Measurements from ENCODE around the gene PRPF19.

PRPF19 gene

DNA sequence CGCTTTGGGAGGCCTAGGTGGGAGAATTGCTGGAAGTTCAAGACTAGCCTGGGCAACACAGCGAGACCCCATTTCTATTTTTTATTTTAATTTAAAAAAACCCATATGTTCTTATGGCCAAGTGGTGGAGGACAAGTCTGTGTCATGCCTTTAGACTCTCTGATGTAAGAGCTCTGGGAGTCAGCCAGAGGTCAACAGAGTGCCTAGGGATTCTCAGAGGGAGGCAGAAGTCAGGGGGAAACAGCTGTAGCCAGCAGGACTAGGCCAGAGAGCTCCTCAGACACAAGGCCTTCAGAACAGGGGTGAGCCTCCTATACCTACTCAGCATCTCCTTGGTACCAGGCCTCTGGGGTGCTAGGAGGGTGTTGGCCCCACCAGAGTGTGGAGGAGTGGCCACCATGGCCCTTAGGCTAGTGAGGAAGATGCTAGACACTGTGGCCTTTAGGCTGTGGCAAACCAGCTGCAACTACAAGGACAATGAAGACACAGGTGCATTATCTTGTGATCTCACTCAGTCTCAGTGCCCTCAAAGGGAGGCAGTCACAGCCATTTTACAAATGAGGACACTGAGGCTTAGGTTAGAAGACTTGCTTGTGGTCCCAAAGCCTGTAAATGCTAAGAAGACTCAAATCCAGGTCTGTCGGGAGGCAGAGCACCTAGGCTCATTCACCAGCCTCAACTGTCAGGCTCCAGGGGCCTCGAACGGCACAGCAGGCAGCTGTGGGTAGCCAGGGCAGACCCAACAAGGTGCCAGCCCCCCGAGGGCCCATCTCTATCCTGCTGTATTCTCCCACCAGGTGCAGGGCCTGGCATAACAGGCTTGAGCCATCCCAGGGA lies 34.0 kb downstream of the PRPF19 start:
- no peak for DNase-seq

DNA sequence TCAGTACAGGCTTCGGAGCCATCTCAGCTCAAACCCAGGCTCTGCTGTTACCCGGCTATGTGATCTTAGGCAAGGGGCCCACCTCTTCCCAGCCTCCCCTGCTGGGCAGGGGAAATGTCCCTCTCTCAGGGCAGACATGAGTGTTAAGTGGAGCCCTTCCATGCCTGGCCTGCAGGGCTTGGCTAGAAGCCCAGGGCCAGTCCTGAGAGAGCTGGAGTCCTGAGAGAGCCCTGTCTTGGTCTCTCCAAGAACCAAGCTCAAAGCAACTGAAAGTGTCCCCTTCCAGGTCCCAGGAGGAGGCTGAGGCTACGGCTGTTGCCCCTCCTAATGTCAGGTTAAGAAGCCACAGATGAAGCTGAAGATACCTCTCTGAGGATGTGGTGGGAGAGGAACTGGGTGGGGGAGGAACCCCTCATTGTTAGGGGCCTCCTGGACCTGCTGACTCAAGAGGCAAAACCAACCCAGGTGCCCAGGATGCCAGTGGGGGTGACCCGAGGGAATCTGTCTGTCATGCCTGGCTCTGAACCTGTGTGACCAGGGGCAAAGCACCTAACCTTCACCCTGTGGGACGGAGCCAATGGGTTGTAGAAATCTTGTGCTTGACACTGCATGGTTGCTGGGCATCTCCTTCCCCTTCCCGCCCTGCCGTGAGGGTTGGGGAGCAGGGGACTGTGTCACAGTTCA lies 34.9 kb downstream of the PRPF19 start:
- no peak for DNase-seq

DNA sequence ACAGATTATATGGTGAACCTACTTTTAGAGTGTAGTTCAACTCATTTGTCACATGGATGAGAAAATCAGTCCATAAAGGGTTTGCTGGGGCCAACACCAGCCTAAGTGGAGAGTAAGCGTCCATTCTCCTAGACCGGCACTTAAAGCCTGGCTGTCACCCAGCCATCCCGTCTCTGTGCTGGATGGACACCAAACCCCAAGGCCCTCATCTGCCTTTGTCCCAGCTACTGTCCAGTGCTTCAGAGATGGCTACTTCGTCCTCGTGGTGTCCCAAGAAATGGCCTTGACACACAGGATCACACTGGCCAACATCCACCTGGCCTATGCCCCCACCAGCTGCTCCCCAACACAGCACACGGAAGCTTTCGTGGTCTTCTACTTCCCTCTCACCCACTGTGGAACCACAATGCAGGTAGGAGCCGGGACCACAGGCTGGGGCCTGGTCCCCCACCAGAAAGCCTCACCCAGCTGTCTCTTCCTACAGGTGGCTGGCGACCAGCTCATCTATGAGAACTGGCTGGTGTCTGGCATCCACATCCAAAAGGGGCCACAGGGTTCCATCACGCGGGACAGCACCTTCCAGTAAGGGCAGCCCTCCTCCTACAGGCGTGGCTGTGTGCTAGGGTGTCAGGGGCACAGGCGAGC lies 35.5 kb downstream of the PRPF19 start:
- DNase-seq: no peak

DNA sequence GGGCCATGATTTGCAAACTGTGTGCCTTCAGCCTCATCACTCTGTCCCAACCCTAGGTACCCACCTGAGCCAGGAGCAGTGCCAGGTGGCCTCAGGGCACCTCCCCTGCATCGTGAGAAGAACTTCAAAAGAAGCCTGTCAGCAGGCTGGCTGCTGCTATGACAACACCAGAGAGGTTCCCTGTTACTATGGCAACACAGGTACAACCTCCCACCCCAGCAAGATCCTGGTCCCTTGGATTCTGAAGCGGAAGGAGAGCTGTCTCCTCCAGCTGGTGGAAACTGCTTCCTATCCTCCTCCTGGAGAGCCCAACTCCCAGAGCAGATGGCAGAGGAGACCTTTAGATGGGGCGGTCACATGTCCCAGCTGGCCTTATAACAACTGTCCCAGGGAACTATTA lies 36.1 kb downstream of the PRPF19 start:
- DNase-seq: no peak

DNA sequence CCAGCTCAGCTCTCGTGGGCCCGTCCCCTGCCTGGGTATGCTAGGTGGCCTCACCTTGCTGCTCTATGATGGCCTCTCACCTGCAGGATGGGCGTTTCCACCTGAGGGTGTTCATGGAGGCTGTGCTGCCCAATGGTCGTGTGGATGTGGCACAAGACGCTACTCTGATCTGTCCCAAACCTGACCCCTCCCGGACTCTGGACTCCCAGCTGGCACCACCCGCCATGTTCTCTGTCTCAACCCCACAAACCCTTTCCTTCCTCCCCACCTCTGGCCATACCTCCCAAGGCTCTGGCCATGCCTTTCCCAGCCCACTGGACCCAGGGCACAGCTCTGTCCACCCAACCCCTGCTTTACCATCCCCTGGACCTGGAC lies 36.9 kb downstream of the PRPF19 start:
- no peak for DNase-seq

DNA sequence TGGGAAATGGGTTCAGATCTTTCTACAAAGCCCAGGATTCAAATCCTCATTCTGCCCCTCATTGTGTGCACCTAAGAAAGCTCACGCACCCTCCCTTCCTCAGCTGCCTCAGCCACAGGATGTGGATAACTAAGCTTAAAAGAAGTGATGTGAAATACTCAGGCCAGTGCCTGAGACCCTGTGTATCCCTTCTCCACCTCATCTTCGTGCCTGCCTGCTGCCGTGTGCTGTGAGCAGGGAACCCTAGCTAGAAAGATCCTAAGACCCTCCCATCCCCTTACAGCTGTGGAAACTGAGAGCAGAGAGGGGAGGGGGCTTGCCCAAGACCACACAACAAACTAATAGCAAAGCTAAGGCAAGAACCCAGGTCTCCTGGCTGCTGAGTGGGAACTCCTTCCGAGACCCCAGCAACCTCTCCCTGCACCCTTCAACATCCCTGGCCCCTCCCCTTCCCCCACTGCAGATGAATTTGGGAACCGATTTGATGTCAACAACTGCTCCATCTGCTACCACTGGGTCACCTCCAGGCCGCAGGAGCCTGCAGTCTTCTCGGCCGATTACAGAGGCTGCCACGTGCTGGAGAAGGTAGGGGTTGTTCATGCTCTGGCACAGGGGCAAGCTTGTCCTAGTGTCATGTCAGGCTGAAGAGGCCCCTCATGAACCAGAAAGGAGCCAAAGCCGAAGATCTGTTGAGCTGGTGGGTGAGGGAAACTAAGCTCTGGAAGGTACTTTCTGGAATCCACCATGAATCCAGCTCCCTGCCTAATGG lies 37.5 kb downstream of the PRPF19 start:
- DNase-seq: no peak

DNA sequence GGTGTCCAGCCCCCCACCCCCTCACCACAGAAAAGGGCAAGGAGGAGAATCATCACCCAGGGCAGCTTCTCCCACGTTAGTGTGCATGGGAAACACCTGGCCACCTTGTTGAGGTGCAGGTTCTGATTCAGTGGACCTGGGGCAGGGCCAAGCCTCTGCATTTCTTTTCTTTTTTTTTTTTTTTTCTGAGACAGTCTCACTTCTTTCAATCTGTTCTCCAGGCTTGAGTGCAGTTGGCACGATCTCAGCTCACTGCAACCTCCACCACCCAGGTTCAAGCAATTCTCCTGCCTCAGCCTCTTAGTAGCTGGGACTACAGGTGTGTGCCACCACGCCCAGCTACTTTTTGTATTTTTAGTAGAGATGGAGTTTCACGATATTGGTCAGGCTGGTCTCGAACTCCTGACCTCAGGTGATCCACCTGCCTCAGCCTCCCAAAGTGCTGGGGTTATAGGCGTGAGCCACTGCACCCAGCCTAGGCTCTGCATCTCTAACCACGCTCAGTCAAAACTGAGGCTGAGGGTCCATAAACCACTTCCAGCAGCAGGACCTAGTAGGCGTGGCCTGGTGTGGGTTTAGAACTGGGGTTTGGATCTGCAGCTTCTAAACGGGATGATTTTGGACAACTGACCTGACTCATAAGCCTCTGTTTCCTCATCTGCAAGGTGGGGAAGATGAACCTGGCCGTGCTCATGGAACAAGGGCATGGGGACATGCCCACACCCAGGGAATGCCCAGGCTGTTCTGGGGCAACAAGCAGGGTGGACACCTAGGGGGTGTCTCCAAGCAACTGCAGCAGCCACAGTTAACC lies 38.3 kb downstream of the PRPF19 start:
- DNase-seq: no peak

DNA sequence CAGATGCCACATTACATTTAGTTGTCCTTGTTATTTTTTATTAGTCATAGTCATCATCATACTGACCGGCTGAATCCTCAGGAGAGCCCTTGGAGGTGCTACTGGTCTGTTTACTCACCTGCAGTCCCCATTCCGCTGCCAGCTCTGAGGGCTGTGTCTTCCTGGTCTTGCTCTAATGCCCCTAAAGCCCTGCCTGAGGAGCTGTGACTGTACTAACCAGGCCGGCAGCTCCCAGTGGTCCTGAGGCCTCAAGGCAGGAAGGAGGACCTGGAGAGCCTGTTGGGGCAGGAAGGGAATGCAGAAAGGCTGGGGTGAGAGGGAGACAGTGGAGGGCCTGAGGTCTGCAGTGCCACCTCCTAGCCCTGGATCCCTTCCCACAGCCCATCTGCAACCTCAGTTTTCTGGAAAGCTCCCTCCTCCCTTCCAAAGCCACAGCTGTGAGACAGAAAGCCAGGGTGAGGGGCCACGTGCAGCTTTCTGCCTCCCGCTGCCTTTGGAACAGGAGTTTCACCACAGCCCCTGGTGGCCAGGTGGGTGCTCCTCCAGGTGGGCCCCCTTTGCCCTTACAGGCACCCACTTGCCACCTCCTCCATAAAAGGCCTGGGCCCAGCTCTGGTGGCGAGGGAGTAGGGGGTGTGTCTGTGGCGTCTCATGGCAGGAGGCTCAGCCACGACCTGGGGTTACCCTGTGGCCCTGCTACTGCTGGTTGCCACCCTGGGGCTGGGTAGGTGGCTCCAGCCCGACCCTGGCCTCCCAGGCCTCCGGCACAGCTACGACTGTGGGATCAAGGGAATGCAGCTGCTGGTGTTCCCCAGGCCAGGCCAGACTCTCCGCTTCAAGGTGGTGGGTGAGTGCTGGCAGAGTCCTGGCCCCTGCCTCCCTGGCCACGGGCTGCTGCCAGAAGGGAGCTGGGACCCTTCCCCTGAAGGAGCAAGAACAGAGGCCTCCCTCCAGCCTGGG lies 39.2 kb downstream of the PRPF19 start, which contains the start of gene ZP1:
Gene ZP1 (plus strand): TSS at position 632 of the 960 bp plus-strand sequence. CDS start 20 bp downstream, at position 652.
- no peak for DNase-seq

DNA sequence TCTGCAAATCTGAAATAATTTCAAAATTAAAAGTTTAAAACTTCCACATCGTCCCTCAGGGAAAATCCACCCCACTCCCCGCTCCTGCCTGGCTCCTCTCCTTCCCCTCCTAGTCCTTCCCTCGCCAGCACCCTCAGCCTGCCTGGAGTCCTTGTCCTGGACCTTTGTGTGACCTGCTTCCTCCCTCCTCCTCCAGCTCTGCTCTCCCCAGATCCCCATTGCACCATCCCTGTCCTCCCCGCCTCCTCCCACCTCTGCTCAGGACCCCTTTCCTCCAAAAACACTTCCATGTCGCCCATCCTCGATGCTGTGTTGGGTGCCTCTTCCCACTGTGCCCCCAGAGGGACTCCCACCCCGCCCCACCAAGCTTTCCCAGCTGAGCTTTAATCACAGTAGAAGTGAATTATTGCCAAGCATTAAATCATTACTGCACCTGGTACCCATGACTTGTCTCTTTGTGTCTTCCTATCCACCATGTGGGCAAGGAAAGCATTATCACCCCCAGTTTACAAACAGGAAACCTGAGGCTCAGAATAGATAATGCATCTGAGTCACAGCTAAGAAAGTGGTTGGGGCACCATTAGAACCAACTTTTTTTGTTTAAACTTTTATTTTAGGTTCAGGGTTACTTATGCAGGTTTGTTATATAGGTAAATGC lies 41.4 kb downstream of the PRPF19 start:
- no peak for DNase-seq

DNA sequence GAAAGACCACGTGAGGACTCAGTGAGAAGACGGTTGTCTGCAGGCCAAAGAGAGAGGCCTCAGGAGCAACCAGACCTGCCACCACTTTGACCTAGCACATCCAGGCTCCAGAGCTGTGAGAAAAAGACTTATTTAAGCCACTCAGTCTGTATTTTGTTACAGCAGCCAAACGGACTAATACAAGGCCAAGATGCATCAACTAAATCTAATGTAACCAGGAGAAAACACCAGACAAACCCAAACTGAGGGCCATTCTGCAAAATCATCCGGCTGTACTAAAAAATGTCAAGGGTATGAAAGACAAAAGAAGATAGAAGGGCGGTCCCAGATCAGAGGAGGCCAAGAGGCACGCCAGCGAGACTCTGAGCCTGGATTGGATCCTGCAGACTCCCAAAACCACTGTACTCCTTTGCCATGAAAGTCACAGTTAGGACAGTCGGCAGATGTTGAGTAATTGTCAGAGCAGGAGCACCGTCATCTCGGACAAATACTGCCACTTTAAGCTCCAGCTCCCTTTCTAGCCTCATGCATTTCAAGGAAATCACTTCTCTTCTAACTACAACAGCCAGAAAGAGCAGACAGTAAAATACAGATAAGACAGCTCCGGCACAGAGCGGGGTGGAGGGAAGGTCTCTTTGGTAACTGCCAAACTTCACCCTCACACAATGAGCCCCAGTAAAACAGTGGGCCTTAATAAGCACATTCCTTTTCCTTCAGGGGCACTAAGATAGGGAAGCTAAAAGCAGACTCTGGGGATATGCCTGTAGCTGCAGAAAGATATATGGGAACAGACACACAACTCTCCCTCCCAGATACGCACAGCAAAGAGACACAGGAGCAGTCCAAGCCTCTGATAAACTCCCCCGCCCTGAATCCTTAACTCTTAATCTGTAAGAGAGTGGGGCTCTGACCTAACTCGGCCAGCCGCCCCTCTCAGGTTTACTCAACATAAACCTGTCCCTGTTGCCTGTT lies 42.5 kb downstream of the PRPF19 start:
- DNase-seq: no peak

DNA sequence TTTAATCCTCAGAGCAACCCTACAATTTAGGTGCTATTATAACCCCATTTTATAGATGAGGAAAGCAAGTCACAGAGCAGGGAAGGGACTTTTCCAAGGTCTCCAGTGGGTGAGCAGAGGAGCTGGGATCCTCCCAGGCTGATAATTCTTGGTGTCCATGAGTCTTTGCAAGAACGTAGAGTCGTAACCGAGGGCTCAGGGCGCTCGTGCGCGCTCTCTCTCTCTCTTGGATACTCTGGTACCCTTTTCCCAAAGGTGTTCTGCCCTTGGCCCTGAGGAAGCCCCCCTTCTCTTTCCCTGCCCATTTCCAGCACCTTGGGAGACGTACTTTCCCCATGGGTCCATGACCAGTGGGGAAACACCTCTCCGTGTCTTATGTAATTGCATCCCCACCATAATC lies 44.2 kb downstream of the PRPF19 start:
- DNase-seq: no peak

DNA sequence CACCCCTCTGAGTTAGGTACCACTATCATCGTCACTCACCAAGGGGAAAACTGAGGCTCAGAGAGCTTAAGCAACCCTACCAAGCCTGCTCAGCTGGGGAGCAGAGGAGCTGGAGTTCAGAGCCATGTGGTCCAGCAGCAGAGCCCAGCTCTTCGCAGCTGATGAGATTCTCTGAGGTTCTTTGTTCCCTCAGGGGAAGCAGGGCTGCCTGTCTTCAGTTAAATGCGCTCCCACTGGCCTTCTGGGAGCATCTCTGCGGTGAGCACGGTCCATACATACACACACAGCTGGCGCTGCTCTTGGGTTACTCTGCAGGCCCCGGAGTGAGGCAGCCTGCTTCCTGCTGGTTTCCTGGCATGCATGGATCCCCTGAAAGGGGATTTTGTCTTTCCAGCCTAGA lies 45.4 kb downstream of the PRPF19 start:
- no peak for DNase-seq

DNA sequence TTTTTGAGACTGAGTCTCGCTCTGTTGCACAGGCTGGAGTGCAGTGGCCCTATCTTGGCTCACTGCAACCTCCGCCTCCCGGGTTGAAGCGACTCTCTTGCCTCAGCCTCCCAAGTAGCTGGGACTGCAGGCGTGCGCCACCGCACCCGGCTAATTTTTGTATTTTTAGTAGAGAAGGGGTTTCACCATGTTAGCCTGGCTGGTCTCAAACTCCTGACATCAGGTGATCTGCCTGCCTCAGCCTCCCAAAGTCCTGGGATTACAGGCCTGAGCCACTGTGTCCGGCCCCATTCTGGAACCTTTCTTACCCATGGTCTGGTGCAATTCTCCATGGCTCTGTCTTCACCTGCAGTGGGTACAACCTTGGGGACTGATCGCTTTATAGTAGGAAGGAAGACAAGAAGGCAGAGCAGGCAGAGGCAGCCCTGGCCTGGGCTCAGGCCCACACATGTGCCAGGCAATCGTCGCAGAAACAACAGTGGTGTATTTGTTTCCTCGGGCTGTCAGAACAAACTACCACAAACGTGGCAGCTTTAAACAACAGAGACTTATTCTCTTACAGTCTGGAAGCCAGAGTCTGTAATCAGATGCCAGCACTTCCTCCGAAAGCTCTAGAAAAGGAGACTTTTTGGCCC lies 46.7 kb downstream of the PRPF19 start:
- DNase-seq: no peak

DNA sequence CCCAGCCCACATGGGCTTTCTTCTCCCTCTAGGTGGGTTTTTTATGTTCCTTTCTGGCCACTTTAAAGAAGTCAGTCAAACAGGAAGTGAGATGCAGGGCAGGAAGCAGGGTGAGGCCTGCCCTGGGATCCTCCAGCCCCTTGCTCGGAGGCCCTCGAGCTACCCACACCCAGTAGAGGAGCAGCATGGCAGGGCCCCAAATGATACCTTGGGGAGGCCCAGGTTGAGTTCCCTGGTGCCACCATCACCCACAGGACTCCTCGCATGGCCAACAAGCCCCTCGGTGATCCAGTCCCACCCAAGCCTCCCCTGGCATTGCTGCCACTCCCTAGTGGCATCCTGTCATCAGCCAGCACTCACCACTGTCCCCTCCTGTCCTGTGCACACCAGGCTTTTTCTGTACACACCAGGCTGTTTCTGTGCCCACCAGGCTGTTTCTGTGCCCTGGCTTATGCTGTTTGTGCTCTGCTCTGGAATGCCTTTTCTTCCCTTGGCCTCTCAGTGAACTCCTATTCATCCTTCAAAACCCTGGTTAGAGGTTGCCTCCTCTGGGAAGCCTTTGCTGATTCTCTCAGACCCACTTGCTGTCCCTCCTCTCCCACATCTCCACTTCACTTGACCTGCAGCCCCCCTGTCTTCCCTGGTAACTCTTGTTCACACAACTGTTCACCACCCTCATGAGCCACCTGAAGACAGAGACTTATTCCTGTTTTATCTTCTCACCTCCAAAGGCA lies 47.5 kb downstream of the PRPF19 start:
- DNase-seq: no peak

DNA sequence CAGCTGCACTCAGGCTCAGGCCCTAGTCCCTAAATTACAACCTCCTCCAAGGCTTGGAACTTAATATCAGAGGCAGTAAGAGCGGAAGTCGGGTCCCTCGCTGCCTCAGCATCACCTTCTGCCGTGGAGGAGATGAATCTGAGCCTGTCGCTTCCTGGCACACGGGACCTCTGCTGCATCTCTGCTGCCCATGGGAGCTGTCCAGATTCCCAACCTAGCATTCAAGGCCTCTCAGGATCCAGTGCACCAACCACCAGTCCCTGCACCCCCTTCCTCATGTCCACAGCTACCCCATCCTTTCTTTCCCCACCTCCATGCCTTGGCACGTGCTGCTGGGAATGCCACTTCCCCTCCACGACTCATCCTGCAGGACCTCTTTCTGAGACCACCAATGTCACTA lies 48.1 kb downstream of the PRPF19 start:
- no peak for DNase-seq

DNA sequence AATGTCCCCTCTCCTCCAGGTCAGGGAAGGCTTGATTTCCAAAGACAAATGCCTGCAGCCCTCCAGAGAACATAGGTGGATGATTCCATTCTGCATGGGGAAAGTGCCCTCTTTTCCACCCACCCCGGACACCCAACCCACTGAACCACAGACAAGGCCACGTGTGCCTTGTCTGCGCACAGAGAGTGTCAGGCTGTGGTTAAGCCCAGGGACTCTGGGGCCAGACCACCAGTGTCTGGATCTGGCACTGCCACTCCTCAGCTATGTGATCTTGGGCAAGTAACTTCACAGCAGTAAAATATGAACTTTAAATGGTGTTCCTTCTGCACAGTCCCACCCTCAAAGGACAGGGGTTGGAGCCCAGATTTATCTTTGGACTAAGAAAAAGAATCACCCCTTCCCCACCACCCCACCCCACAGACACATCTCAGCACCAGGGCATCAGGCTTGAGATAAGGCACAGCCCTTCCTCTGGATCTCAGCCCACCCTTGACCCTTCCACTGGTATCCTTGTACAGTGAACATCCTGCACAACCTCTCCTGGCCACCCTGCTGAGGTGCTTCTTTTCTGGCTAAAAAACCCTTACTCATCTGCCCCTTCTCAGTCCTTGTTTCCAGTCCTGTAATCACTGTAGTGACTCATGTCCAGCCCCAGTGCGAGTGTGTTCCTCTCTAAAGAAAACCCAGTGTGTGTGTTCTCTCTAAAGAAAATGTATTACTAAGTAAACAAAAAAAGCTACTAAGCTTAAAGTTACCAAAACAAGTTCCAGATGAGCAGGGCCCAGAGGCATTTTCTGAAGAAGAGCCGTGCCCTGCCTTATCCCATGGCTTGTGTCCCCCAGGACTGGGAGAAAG lies 48.8 kb downstream of the PRPF19 start:
- no peak for DNase-seq
